Measurements from ENCODE around the gene H2AZ2.

GRCh38 chr7:44889086-44889781, 41.3 kb upstream of the H2AZ2 start:
- TF ChIP-seq EZH2 (IDR thresholded peaks at IDR 0.05; ENCODE audit: borderline replicate concordance, insufficient read depth, low read depth, low read length, poor library complexity, severe bottlenecking) (no peak), CTCF (IDR thresholded peaks at IDR 0.05) (no peak)

Data from B cell (primary cell).